Measurements from ENCODE around the gene RERE. TPM values are rescaled to one million over a fixed set of nuclear protein-coding genes. Genes with fewer than 3 reads are reported as not detected.

RERE gene
- total RNA-seq, 2 donors from 2014 or later, result 96.0 to 105 TPM

GRCh38 chr1:8345621-8346415 is 471.6 kb downstream of the RERE start:
- TF ChIP-seq, protein P1, sequence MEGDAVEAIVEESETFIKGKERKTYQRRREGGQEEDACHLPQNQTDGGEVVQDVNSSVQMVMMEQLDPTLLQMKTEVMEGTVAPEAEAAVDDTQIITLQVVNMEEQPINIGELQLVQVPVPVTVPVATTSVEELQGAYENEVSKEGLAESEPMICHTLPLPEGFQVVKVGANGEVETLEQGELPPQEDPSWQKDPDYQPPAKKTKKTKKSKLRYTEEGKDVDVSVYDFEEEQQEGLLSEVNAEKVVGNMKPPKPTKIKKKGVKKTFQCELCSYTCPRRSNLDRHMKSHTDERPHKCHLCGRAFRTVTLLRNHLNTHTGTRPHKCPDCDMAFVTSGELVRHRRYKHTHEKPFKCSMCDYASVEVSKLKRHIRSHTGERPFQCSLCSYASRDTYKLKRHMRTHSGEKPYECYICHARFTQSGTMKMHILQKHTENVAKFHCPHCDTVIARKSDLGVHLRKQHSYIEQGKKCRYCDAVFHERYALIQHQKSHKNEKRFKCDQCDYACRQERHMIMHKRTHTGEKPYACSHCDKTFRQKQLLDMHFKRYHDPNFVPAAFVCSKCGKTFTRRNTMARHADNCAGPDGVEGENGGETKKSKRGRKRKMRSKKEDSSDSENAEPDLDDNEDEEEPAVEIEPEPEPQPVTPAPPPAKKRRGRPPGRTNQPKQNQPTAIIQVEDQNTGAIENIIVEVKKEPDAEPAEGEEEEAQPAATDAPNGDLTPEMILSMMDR (IDR thresholded peaks at IDR 0.05), result no peak
- H3K27me3 ChIP-seq, result no peaks in the 10 kb centered on the region
- H3K27ac ChIP-seq, result no peak overlapping the region
- no peak for DNase-seq
- H3K9me3 ChIP-seq, result no peaks in the 10 kb centered on the region
- H3K4me3 ChIP-seq, result no peak overlapping the region
- H3K9ac ChIP-seq (ENCODE audit: low read depth in 2 of 2, low read length in 2 of 2), result no peak overlapping the region
- intact Hi-C loops (cut with DNase I), result loop anchor here (5.0 kb wide), 1 partner anchor 369 kb away; no protein-coding TSS in a partner anchor
- no peaks in the 10 kb centered on the region for H3K36me3 ChIP-seq
- no peaks in the 10 kb centered on the region for H3K4me1 ChIP-seq

DNA sequence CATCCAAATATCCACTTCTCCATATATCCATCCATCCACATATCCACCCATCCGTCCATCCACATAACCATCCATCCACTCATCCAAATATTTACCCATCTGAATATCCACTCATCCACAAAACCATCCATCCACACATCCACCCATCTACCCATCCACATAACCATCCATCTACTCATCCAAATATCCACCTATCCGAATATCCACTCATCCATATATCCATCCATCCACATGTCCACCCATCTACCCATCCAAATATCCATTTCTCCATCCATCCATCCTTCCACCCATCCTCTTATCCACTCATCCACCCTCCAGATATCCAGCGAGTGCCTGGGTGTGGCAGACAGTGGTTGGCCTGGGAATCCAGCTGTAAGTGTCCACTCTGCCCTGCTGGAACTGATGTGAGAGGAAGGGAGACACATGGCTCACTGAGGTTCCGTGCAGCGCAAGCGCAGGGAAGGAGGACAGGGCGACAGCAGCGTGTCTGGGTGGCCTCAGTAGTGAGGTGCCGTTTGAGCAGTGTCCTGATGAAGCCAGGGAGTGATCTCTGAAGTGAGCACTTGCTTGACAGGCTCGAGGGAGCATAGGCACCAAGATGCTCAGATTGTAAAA is 472.4 kb downstream of the RERE start:
- Histone ChIP-seq H3K4me3 (no peak overlapping the region), H3K4me1 (no peaks in the 10 kb centered on the region), H3K27me3 (no peaks in the 10 kb centered on the region), H3K36me3 (no peaks in the 10 kb centered on the region), H3K9me3 (no peaks in the 10 kb centered on the region), H3K27ac (no peak overlapping the region), H3K9ac (ENCODE audit: low read depth in 2 of 2, low read length in 2 of 2) (no peak overlapping the region)
- TF ChIP-seq, protein P1 (IDR thresholded peaks at IDR 0.05), result no peak
- intact Hi-C loops (cut with DNase I), result loop anchor here (5.0 kb wide), 1 partner anchor 368 kb away; no protein-coding TSS in a partner anchor
- no peak for DNase-seq

GRCh38 chr1:8343464-8344001 is 473.9 kb downstream of the RERE start:
- DNase-seq, result peak; percentile 44
- no peak overlapping the region for H3K4me3 ChIP-seq
- H3K9me3 ChIP-seq, result no peaks in the 10 kb centered on the region
- H3K4me1 ChIP-seq, result no peaks in the 10 kb centered on the region
- TF ChIP-seq, protein P1 (IDR thresholded peaks at IDR 0.05), result no peak
- peak overlapping the region; percentile 23 for H3K27ac ChIP-seq
- intact Hi-C loops (cut with DNase I), result no loop called here
- no peaks in the 10 kb centered on the region for H3K36me3 ChIP-seq
- no peaks in the 10 kb centered on the region for H3K27me3 ChIP-seq
- H3K9ac ChIP-seq (ENCODE audit: low read depth in 2 of 2, low read length in 2 of 2), result peak overlapping the region in 1 of 2 donors; percentile 43

DNA sequence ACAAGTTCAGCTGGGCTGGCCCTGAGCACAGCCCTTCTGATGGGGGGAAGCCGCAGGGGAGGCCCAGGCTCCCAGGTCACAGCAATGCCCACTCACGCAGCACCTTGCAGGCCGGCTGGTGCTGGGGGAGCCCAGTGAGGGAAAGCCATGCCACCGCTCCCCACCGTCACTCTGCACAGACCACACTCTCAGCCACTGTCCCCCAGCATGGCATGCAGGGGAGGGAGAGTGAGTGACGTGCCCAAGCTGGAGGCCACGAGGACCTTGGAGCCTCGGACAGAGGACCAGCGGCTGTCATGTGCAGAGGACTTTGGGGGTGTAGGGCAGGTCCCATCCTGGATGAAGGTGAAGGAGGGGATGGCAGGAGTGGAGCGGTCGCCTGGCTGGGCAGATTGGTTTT is 474.4 kb downstream of the RERE start:
- H3K4me1 ChIP-seq, result no peaks in the 10 kb centered on the region
- no peak for DNase-seq
- no peak overlapping the region for H3K4me3 ChIP-seq
- H3K36me3 ChIP-seq, result no peaks in the 10 kb centered on the region
- H3K27ac ChIP-seq, result peak overlapping the region; percentile 23
- H3K9ac ChIP-seq (ENCODE audit: low read depth in 2 of 2, low read length in 2 of 2), result peak overlapping the region; percentile 40 to 43
- no peaks in the 10 kb centered on the region for H3K27me3 ChIP-seq
- TF ChIP-seq, protein P1 (IDR thresholded peaks at IDR 0.05), result no peak
- H3K9me3 ChIP-seq, result no peaks in the 10 kb centered on the region
- intact Hi-C loops (cut with DNase I), result no loop called here

GRCh38 chr1:8342325-8342724 is 475.1 kb downstream of the RERE start:
- intact Hi-C loops (cut with DNase I), result no loop called here
- no peak for DNase-seq
- TF ChIP-seq, protein P1 (IDR thresholded peaks at IDR 0.05), result no peak
- H3K27me3 ChIP-seq, result no peaks in the 10 kb centered on the region
- H3K4me1 ChIP-seq, result no peaks in the 10 kb centered on the region
- H3K4me3 ChIP-seq, result no peak overlapping the region
- H3K9ac ChIP-seq (ENCODE audit: low read depth in 2 of 2, low read length in 2 of 2), result no peak overlapping the region
- no peak overlapping the region for H3K27ac ChIP-seq
- no peaks in the 10 kb centered on the region for H3K9me3 ChIP-seq
- no peaks in the 10 kb centered on the region for H3K36me3 ChIP-seq
